ENCODE data around the gene B4GALT5. TPM values are rescaled to one million over a fixed set of nuclear protein-coding genes. Genes with fewer than 3 reads are reported as not detected.

The B4GALT5 gene
- total and polyA plus RNA-seq, 5 donors from 2014 or later: 0.45 to 13.6 (median 1.1) TPM

- peak overlapping the region; percentile 55 to 91 (median 81) for H3K4me3 Mint-ChIP-seq
- no peaks in the 10 kb centered on the region for H3K9me3 Mint-ChIP-seq
- H3K4me1 Mint-ChIP-seq: peaks cover 37 to 66% (median 48%) of the 10 kb centered on the region in 4 donors
- H3K27me3 Mint-ChIP-seq: no peaks in the 10 kb centered on the region
- no peaks in the 10 kb centered on the region for H3K36me3 Mint-ChIP-seq
- peak overlapping the region; percentile 72 for H3K4me3 ChIP-seq (ENCODE audit: low read depth, low read length)
- H3K27ac Mint-ChIP-seq: peak overlapping the region in 2 of 3 donors; percentile 89 to 92
- H3K9me3 ChIP-seq (ENCODE audit: control insufficient read depth in 2 of 2, low read length in 2 of 2): no peaks in the 10 kb centered on the region
- peaks cover 41% of the 10 kb centered on the region for H3K4me1 ChIP-seq (ENCODE audit: control insufficient read depth, insufficient read depth, low read length, poor library complexity, severe bottlenecking)
- peak overlapping the region; percentile 53 for H3K27ac ChIP-seq (ENCODE audit: insufficient read depth, low read length, poor library complexity, severe bottlenecking)
- peak; percentile 67 to 76 for ATAC-seq (ENCODE audit: low read depth in 2 of 2)
- DNase-seq: peak in 2 of 3 donors; percentile 21 to 56
- no peaks in the 10 kb centered on the region for H3K27me3 ChIP-seq (ENCODE audit: control insufficient read depth, insufficient read depth, low read length)
- no peaks in the 10 kb centered on the region for H3K36me3 ChIP-seq (ENCODE audit: control insufficient read depth, insufficient read depth, low read length)
Observed at GRCh38 chr20:49699200-49699992, 14.3 kb downstream of the B4GALT5 start.

DNA sequence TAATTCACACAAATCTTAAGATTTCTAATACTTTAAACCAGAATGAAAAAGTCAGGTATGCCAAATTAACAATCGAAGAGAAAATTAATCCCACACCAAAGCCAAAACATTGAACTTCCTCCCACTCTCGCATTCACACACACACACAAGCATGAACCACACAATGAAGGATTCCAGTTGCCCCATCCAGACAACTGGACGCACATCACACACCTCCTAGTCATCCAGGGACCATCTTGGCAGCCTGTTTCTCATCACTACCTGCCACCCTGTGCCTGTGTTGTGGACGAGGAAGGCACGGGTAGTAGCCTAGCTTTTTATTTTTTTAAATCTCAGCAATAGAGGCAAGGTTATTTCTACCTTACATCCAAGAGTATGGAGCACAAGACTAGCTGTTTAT, 15.2 kb downstream of the B4GALT5 start:
- no peaks in the 10 kb centered on the region for H3K27me3 Mint-ChIP-seq
- Histone ChIP-seq H3K4me1 (ENCODE audit: control insufficient read depth, insufficient read depth, low read length, poor library complexity, severe bottlenecking) (peaks cover 41% of the 10 kb centered on the region), H3K27ac (ENCODE audit: insufficient read depth, low read length, poor library complexity, severe bottlenecking) (peak overlapping the region; percentile 53), H3K4me3 (ENCODE audit: low read depth, low read length) (peak overlapping the region; percentile 72), H3K27me3 (ENCODE audit: control insufficient read depth, insufficient read depth, low read length) (no peaks in the 10 kb centered on the region), H3K36me3 (ENCODE audit: control insufficient read depth, insufficient read depth, low read length) (no peaks in the 10 kb centered on the region), H3K9me3 (ENCODE audit: control insufficient read depth in 2 of 2, low read length in 2 of 2) (no peaks in the 10 kb centered on the region)
- no peaks in the 10 kb centered on the region for H3K36me3 Mint-ChIP-seq
- H3K4me3 Mint-ChIP-seq: peak overlapping the region; percentile 55 to 91 (median 81)
- H3K4me1 Mint-ChIP-seq: peaks cover 37 to 75% (median 51%) of the 10 kb centered on the region in 4 donors
- no peaks in the 10 kb centered on the region for H3K9me3 Mint-ChIP-seq
- DNase-seq (no peak), ATAC-seq (ENCODE audit: low read depth in 2 of 2) (no peak)
- peak overlapping the region; percentile 83 to 92 (median 89) for H3K27ac Mint-ChIP-seq

DNA sequence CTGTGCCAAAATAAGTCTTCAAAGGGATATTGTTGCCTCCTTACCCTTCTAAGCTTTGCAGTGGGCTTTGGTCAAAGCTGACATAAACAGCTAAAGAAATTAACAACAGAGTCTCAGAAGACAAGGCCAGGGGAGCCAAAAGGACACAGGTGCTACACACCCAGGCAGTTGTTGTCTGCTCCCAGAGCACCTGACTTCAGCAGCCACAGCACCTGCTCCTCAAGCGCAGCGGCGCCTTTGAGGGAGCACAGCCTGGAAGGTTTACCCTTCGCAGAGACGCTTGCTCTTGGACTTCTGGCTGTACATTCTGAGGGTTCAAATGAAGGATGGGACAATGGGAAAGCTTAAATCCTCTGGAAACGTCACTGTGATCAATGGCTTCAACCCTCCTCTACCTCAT, 16.6 kb downstream of the B4GALT5 start:
- no peak overlapping the region for H3K27ac ChIP-seq (ENCODE audit: insufficient read depth, low read length, poor library complexity, severe bottlenecking)
- Mint-ChIP-seq H3K27me3 (no peaks in the 10 kb centered on the region), H3K9me3 (no peaks in the 10 kb centered on the region), H3K4me3 (no peak overlapping the region), H3K27ac (no peak overlapping the region), H3K4me1 (peaks cover 37 to 75% (median 49%) of the 10 kb centered on the region in 4 donors), H3K36me3 (no peaks in the 10 kb centered on the region)
- H3K4me3 ChIP-seq (ENCODE audit: low read depth, low read length): no peak overlapping the region
- no peaks in the 10 kb centered on the region for H3K27me3 ChIP-seq (ENCODE audit: control insufficient read depth, insufficient read depth, low read length)
- no peak for ATAC-seq (ENCODE audit: low read depth in 2 of 2)
- no peak for DNase-seq
- H3K9me3 ChIP-seq (ENCODE audit: control insufficient read depth in 2 of 2, low read length in 2 of 2): no peaks in the 10 kb centered on the region
- H3K4me1 ChIP-seq (ENCODE audit: control insufficient read depth, insufficient read depth, low read length, poor library complexity, severe bottlenecking): peaks cover 41% of the 10 kb centered on the region
- no peaks in the 10 kb centered on the region for H3K36me3 ChIP-seq (ENCODE audit: control insufficient read depth, insufficient read depth, low read length)

GRCh38 chr20:49696594-49696993, 17.1 kb downstream of the B4GALT5 start:
- no peaks in the 10 kb centered on the region for H3K9me3 Mint-ChIP-seq
- Histone ChIP-seq H3K27ac (ENCODE audit: insufficient read depth, low read length, poor library complexity, severe bottlenecking) (no peak overlapping the region), H3K9me3 (ENCODE audit: control insufficient read depth in 2 of 2, low read length in 2 of 2) (no peaks in the 10 kb centered on the region), H3K4me1 (ENCODE audit: control insufficient read depth, insufficient read depth, low read length, poor library complexity, severe bottlenecking) (peaks cover 37% of the 10 kb centered on the region), H3K27me3 (ENCODE audit: control insufficient read depth, insufficient read depth, low read length) (no peaks in the 10 kb centered on the region), H3K4me3 (ENCODE audit: low read depth, low read length) (no peak overlapping the region), H3K36me3 (ENCODE audit: control insufficient read depth, insufficient read depth, low read length) (no peaks in the 10 kb centered on the region)
- H3K27ac Mint-ChIP-seq: no peak overlapping the region
- ATAC-seq (ENCODE audit: low read depth in 2 of 2): no peak
- no peaks in the 10 kb centered on the region for H3K36me3 Mint-ChIP-seq
- no peak overlapping the region for H3K4me3 Mint-ChIP-seq
- DNase-seq: no peak
- H3K4me1 Mint-ChIP-seq: peaks cover 37 to 75% (median 50%) of the 10 kb centered on the region in 4 donors
- no peaks in the 10 kb centered on the region for H3K27me3 Mint-ChIP-seq

DNA sequence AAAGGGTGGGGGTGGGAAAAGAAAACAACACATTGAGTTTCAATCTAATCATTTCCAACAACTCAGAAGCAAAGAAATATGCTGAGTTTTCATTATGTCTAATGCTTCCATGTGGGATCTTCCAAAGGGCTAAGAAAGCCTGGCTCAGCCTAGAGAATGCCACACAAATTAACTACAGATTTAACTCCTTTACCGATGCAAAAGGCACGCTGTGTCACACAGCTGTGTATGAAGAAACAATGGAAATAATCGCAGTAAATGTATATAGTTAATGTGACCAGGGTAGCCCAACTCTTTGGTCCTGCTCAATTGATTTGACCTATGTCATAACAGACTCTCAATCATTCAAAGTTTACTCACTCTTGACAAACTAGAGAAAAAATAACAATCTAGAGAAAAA, 17.8 kb downstream of the B4GALT5 start:
- Mint-ChIP-seq H3K27me3 (no peaks in the 10 kb centered on the region), H3K4me3 (no peak overlapping the region), H3K9me3 (no peaks in the 10 kb centered on the region), H3K27ac (no peak overlapping the region), H3K36me3 (no peaks in the 10 kb centered on the region), H3K4me1 (peaks cover 29 to 74% (median 50%) of the 10 kb centered on the region in 4 donors)
- H3K4me1 ChIP-seq (ENCODE audit: control insufficient read depth, insufficient read depth, low read length, poor library complexity, severe bottlenecking): peaks cover 30% of the 10 kb centered on the region
- H3K36me3 ChIP-seq (ENCODE audit: control insufficient read depth, insufficient read depth, low read length): no peaks in the 10 kb centered on the region
- H3K27me3 ChIP-seq (ENCODE audit: control insufficient read depth, insufficient read depth, low read length): no peaks in the 10 kb centered on the region
- H3K4me3 ChIP-seq (ENCODE audit: low read depth, low read length): no peak overlapping the region
- H3K27ac ChIP-seq (ENCODE audit: insufficient read depth, low read length, poor library complexity, severe bottlenecking): no peak overlapping the region
- ATAC-seq (ENCODE audit: low read depth in 2 of 2): no peak
- H3K9me3 ChIP-seq (ENCODE audit: control insufficient read depth in 2 of 2, low read length in 2 of 2): no peaks in the 10 kb centered on the region
- no peak for DNase-seq

- DNase-seq: peak in 1 of 3 donors; percentile 44
- Histone ChIP-seq H3K36me3 (ENCODE audit: control insufficient read depth, insufficient read depth, low read length) (no peaks in the 10 kb centered on the region), H3K9me3 (ENCODE audit: control insufficient read depth in 2 of 2, low read length in 2 of 2) (no peaks in the 10 kb centered on the region), H3K27me3 (ENCODE audit: control insufficient read depth, insufficient read depth, low read length) (no peaks in the 10 kb centered on the region), H3K4me1 (ENCODE audit: control insufficient read depth, insufficient read depth, low read length, poor library complexity, severe bottlenecking) (peaks cover 19% of the 10 kb centered on the region), H3K4me3 (ENCODE audit: low read depth, low read length) (no peak overlapping the region), H3K27ac (ENCODE audit: insufficient read depth, low read length, poor library complexity, severe bottlenecking) (no peak overlapping the region)
- Mint-ChIP-seq H3K27me3 (no peaks in the 10 kb centered on the region), H3K4me1 (peaks cover 22 to 70% (median 45%) of the 10 kb centered on the region in 4 donors), H3K27ac (peak overlapping the region in 1 of 3 donors; percentile 87), H3K9me3 (no peaks in the 10 kb centered on the region), H3K36me3 (no peaks in the 10 kb centered on the region), H3K4me3 (no peak overlapping the region)
- ATAC-seq (ENCODE audit: low read depth in 2 of 2): no peak
Observed at GRCh38 chr20:49694450-49695071, 19.1 kb downstream of the B4GALT5 start.

DNA sequence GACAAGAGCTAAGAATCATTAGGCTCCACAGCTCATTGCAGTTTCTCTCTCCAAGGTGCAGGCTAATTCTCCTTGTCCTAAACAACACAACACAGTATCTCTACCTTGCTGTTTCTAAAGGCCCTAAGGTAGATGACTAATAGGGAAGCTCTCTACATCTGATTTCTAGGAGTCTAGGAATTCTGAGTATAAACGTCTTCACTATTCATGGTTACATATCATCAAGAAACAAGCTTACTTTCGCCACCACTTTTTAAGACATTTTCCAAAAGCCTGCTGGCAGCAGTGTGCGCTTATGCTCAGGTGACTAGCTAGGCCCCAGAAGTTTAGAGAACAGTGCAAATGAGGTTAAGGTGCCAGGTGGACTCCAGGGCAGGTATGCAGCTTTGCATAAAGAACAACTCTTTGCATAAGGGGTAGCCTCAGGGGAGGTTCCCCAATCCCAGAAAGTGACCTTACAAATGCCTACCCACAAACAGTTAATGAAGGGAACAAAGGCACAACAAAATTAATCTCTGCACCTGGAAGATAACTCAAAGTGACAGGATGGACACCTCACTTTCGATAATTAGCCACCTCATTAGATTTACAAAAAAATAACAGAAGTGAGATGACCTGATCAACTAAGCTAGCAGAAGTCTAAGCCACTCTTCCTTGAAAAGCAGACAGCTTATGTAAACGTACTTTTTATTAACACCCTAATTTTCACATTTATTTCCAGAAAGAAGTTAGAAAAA, 20.1 kb downstream of the B4GALT5 start:
- ATAC-seq (ENCODE audit: low read depth in 2 of 2): no peak
- peaks cover 9% of the 10 kb centered on the region for H3K4me1 ChIP-seq (ENCODE audit: control insufficient read depth, insufficient read depth, low read length, poor library complexity, severe bottlenecking)
- no peaks in the 10 kb centered on the region for H3K36me3 Mint-ChIP-seq
- DNase-seq: no peak
- H3K4me3 Mint-ChIP-seq: peak overlapping the region in 1 of 4 donors; percentile 54
- H3K9me3 Mint-ChIP-seq: no peaks in the 10 kb centered on the region
- no peak overlapping the region for H3K4me3 ChIP-seq (ENCODE audit: low read depth, low read length)
- no peaks in the 10 kb centered on the region for H3K27me3 ChIP-seq (ENCODE audit: control insufficient read depth, insufficient read depth, low read length)
- no peaks in the 10 kb centered on the region for H3K9me3 ChIP-seq (ENCODE audit: control insufficient read depth in 2 of 2, low read length in 2 of 2)
- no peaks in the 10 kb centered on the region for H3K36me3 ChIP-seq (ENCODE audit: control insufficient read depth, insufficient read depth, low read length)
- peak overlapping the region in 1 of 3 donors; percentile 49 for H3K27ac Mint-ChIP-seq
- peaks cover 13 to 60% (median 39%) of the 10 kb centered on the region in 4 donors for H3K4me1 Mint-ChIP-seq
- no peaks in the 10 kb centered on the region for H3K27me3 Mint-ChIP-seq
- H3K27ac ChIP-seq (ENCODE audit: insufficient read depth, low read length, poor library complexity, severe bottlenecking): no peak overlapping the region

Measured in CD4-positive, CD25-positive, alpha-beta regulatory T cell (primary cell).